Smooth muscle cell (in vitro differentiated cells): Measurements from ENCODE around the gene P3R3URF. TPM values are rescaled to one million over a fixed set of nuclear protein-coding genes. Genes with fewer than 3 reads are reported as not detected.
A peak's percentile ranks its signal among the peaks of the same experiment; 100 is the strongest.
"Not testable (repeated sequence)": the region's sequence is repeated elsewhere in the genome, so short reads cannot be mapped to it uniquely, and the experiment has no call there.

Experiments
- DNase-seq: peaks from one replicate; lab custom pipeline; 2025; ENCODE audit not compliant: unreplicated experiment; lab: John Stamatoyannopoulos, UW
- H2AFZ ChIP-seq: fragments of 200-600 bp; sonication (generic); 2 replicates; pipeline ENCODE4 v1.6.0; 2016; ENCODE audit warnings: antibody characterized with exemption, low read depth, mild to moderate bottlenecking
- H3F3A ChIP-seq: fragments of 200-600 bp; sonication (generic); 2 replicates; pipeline ENCODE4 v1.6.0; 2017; ENCODE audit warnings: antibody characterized with exemption, low read depth
- H3K27ac ChIP-seq: fragments of 200-600 bp; sonication (generic); 2 replicates; pipeline ENCODE4 v1.5.1; 2016; ENCODE audit warnings: low read depth, mild to moderate bottlenecking
- H3K27me3 ChIP-seq: fragments of 200-600 bp; sonication (generic); 2 replicates; pipeline ENCODE4 v1.6.1; 2016; ENCODE audit warnings: low read depth, mild to moderate bottlenecking
- H3K36me3 ChIP-seq: fragments of 200-600 bp; sonication (generic); 2 replicates; pipeline ENCODE4 v1.5.1; 2016; ENCODE audit warnings: low read depth
- H3K4me1 ChIP-seq: fragments of 200-600 bp; sonication (generic); 2 replicates; pipeline ENCODE4 v1.5.1; 2016; ENCODE audit warnings: low read depth
- H3K4me2 ChIP-seq: fragments of 200-600 bp; sonication (generic); 2 replicates; pipeline ENCODE4 v1.6.0; 2016; ENCODE audit warnings: mild to moderate bottlenecking
- H3K4me3 ChIP-seq: fragments of 200-600 bp; sonication (generic); 2 replicates; pipeline ENCODE4 v1.5.1; 2016; ENCODE audit warnings: mild to moderate bottlenecking
- H3K79me2 ChIP-seq: fragments of 200-600 bp; sonication (generic); 2 replicates; pipeline ENCODE4 v1.6.0; 2016; ENCODE audit warnings: low read depth, mild to moderate bottlenecking
- H3K9ac ChIP-seq: fragments of 200-600 bp; sonication (generic); 2 replicates; pipeline ENCODE4 v1.6.0; 2016; ENCODE audit warnings: low read depth
- H3K9me3 ChIP-seq: fragments of 200-600 bp; sonication (generic); replicated peaks from 2 replicates; pipeline ENCODE4 v1.5.1; 2016; ENCODE audit warnings: low read depth
- H4K20me1 ChIP-seq: fragments of 200-600 bp; sonication (generic); 2 replicates; pipeline ENCODE4 v1.6.0; 2016; ENCODE audit warnings: low read depth
- WGBS: methylation state at CpG from one replicate; pipeline ENCODE4 v1.1.7; 2016; ENCODE audit warnings: low lambda C conversion rate; 5-methylcytosine and 5-hydroxymethylcytosine counted together
- polyA plus RNA-seq: library from polyadenylated mRNA; unstranded; fragments of >200 nt; fragmentation: Nextera tagmentation; extraction: Ambion mirVana; gene quantifications from 2 replicates; pipeline ENCODE4 v1.2.1, GENCODE V29; 2016
- total RNA-seq: library from RNA; depleted of rRNA; stranded (reverse); fragments of >200 nt; gene quantifications from 2 replicates; pipeline ENCODE4 v1.2.3, GENCODE V29; 2014
- TF ChIP-seq, protein P1 (sequence below): fragments of 200-600 bp; sonication (generic); IDR thresholded peaks from 2 replicates; pipeline ENCODE4 v1.5.1; 2017; ENCODE audit warnings: borderline replicate concordance, mild to moderate bottlenecking, antibody characterized with exemption; ENCODE audit not compliant: insufficient read depth, poor library complexity, severe bottlenecking

The P3R3URF gene
- total RNA-seq (not detected in 2 replicates), polyA plus RNA-seq (not detected in 2 replicates)

GRCh38 chr1:46176211-46176865 is at the start of gene P3R3URF:
Gene P3R3URF (minus strand): TSS chr1:46176488. CDS start chr1:46176471, 17 bp downstream.
- Histone ChIP-seq H3K79me2 (no peaks in the 10 kb centered on the region), H3K4me3 (no peak within 1 kb of the TSS), H2AFZ (no peak within 1 kb of the TSS), H4K20me1 (no peaks in the 10 kb centered on the region), H3K9me3 (no peaks in the 10 kb centered on the region), H3K27ac (peak within 1 kb of the TSS; percentile 86), H3K4me1 (peaks cover 13% of the 10 kb centered on the region), H3F3A (no peaks in the 10 kb centered on the region), H3K4me2 (peak within 1 kb of the TSS; percentile 71), H3K9ac (no peak within 1 kb of the TSS), H3K27me3 (no peaks in the 10 kb centered on the region), H3K36me3 (no peaks in the 10 kb centered on the region)
- TF ChIP-seq, protein P1, sequence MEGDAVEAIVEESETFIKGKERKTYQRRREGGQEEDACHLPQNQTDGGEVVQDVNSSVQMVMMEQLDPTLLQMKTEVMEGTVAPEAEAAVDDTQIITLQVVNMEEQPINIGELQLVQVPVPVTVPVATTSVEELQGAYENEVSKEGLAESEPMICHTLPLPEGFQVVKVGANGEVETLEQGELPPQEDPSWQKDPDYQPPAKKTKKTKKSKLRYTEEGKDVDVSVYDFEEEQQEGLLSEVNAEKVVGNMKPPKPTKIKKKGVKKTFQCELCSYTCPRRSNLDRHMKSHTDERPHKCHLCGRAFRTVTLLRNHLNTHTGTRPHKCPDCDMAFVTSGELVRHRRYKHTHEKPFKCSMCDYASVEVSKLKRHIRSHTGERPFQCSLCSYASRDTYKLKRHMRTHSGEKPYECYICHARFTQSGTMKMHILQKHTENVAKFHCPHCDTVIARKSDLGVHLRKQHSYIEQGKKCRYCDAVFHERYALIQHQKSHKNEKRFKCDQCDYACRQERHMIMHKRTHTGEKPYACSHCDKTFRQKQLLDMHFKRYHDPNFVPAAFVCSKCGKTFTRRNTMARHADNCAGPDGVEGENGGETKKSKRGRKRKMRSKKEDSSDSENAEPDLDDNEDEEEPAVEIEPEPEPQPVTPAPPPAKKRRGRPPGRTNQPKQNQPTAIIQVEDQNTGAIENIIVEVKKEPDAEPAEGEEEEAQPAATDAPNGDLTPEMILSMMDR, result no peak
- 89% methylated on average over 13 of the region's 13 CpGs for WGBS
- no peak for DNase-seq

- no peaks in the 10 kb centered on the region for H3K9me3 ChIP-seq
- peaks cover 7% of the 10 kb centered on the region for H3K4me1 ChIP-seq
- H4K20me1 ChIP-seq, result no peaks in the 10 kb centered on the region
- 91% methylated on average over 4 of the region's 4 CpGs for WGBS
- no peak overlapping the region for H2AFZ ChIP-seq
- H3K4me3 ChIP-seq, result no peak overlapping the region
- no peak overlapping the region for H3K27ac ChIP-seq
- no peak overlapping the region for H3K9ac ChIP-seq
- no peaks in the 10 kb centered on the region for H3F3A ChIP-seq
- no peak overlapping the region for H3K4me2 ChIP-seq
- TF ChIP-seq, protein P1, result no peak
- no peak for DNase-seq
- no peaks in the 10 kb centered on the region for H3K27me3 ChIP-seq
- no peaks in the 10 kb centered on the region for H3K79me2 ChIP-seq
- no peaks in the 10 kb centered on the region for H3K36me3 ChIP-seq
These were observed 48.7 kb upstream of the P3R3URF start for GRCh38 chr1:46224966-46225365.

GRCh38 chr1:46223472-46223943 is 47.2 kb upstream of the P3R3URF start:
- 20% methylated on average over 6 of the region's 6 CpGs for WGBS
- no peaks in the 10 kb centered on the region for H4K20me1 ChIP-seq
- no peaks in the 10 kb centered on the region for H3K36me3 ChIP-seq
- no peak for DNase-seq
- peaks cover 7% of the 10 kb centered on the region for H3K4me1 ChIP-seq
- no peaks in the 10 kb centered on the region for H3K9me3 ChIP-seq
- no peak overlapping the region for H3K9ac ChIP-seq
- no peaks in the 10 kb centered on the region for H3K79me2 ChIP-seq
- TF ChIP-seq, protein P1, result peak; percentile 95
- H3K27me3 ChIP-seq, result no peaks in the 10 kb centered on the region
- no peaks in the 10 kb centered on the region for H3F3A ChIP-seq
- no peak overlapping the region for H3K4me3 ChIP-seq
- H3K4me2 ChIP-seq, result no peak overlapping the region
- H3K27ac ChIP-seq, result no peak overlapping the region
- no peak overlapping the region for H2AFZ ChIP-seq

- H3K9me3 ChIP-seq, H3K27ac ChIP-seq, H3K9ac ChIP-seq, H3K36me3 ChIP-seq, H3K4me1 ChIP-seq, DNase-seq, H3K4me2 ChIP-seq, H3K4me3 ChIP-seq, H3F3A ChIP-seq, H2AFZ ChIP-seq, H3K79me2 ChIP-seq, H4K20me1 ChIP-seq, H3K27me3 ChIP-seq: not testable (repeated sequence)
- WGBS, result 83% methylated on average over 11 of the region's 11 CpGs
These were observed 46.8 kb upstream of the P3R3URF start for GRCh38 chr1:46223055-46223454.
